HG03175 (cell line): ENCODE results near the gene ADRB2.
"Not testable (repeated sequence)": the region's sequence is repeated elsewhere in the genome, so short reads cannot be mapped to it uniquely, and the experiment has no call there.

ENCODE experiments used
- ATAC-seq: cut with Tn5 transposase; IDR thresholded peaks from one replicate; pipeline ENCODE4 v1.9.1; 2021; ENCODE audit warnings: mild to moderate bottlenecking, moderate library complexity; ENCODE audit not compliant: unreplicated experiment

The ADRB2 gene

GRCh38 chr5:148855249-148856008 lies 29.0 kb downstream of the ADRB2 start:
- ATAC-seq: peak; percentile 72

DNA sequence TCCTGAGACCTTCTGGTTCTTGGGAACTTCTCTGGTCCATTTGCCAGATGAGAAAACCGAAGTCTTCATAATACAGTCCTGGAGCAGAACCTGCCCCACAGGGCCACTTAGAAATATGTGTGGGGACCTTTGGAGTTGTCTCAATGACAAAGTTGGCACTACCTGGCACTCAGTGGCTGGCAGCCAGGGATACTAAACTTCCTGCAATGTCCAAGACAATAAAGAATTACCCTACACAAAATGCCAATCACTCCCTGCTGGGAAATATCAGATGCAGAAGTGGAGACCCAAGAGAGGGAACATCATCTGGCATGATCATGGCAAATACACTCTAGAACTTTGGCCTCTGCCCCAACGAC lies 29.6 kb downstream of the ADRB2 start:
- no peak for ATAC-seq

- no peak for ATAC-seq
Observed at GRCh38 chr5:148856424-148856823, 30.0 kb downstream of the ADRB2 start.

DNA sequence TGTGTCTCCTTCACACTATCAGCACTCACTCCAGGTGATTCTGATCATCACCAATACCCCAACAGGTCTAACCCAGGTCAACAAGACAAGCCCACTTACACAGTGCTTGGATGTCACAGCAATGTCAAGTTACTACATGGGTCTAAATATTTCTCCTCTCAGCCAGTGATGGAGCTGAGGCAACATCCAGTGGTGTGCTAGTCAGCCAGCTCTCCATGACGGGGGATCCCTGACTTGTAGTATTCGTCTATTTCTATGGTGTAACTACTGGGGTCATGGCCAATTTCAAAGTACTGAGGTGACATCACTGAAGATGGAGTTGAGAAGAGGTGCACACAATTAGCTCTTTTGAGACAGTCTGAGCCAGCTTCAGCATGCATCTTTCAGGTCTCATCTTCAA lies 31.1 kb downstream of the ADRB2 start:
- ATAC-seq: no peak

- no peak for ATAC-seq
Observed at GRCh38 chr5:148858106-148858505, 31.7 kb downstream of the ADRB2 start.

DNA sequence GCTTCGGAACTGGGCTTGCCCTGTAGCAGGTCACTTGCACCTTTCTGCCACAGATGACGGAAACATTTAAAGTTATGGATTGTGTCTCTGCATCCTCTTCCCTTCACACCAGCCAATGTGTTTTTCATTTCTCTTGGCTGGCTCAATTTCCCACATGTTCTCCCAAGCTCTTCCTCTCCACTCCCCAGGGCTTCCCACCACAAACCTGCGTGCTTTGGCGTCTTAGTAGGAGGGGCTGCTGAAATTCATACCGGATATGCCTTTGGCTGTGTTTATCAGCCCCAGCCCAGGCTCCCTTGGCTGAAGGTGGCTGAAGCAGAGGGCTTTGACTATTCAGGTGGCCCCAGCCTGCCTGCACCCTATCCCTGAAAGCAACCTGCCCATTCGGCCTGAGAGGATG lies 32.1 kb downstream of the ADRB2 start:
- ATAC-seq: no peak

DNA sequence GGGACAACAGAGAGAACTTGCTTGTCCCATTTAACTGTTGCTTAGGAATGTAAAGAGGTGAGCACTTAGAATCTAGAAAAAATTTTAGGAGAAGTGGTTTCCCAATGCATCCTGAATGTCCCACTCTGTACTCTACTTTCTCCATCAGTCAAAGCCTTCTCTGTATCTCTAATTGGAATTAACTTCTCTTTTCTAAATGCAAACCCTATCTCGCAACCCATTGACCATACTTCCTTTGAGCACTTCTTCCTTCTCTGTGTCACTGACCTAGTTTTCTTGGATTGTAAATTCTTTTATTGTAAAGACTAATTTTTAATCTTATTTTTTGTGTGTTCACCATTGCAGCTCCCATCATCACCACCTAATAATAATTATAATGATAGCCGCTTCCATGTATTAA lies 33.3 kb downstream of the ADRB2 start:
- no peak for ATAC-seq

DNA sequence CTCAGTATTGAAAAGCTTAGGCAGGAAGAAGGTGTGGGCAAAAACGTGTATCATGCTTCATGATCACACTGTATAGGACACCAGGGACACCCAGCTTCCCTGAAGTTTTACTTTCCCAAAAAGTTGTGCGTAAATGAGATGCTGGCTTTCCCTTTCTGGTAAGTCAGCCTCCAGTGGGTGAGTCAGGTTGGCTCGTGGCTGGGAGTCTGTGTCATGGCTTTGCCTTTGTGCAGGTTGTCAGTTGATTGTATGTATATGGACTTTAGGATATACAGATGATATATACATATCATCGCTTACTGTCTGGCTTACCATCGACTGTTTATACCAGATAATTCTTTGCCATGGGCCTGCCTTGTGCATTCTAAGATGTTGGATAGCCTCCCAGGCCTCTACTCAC lies 34.2 kb downstream of the ADRB2 start:
- ATAC-seq: no peak

- no peak for ATAC-seq
Observed at GRCh38 chr5:148861088-148861487, 34.7 kb downstream of the ADRB2 start.

GRCh38 chr5:148861696-148862095 lies 35.3 kb downstream of the ADRB2 start:
- no peak for ATAC-seq

DNA sequence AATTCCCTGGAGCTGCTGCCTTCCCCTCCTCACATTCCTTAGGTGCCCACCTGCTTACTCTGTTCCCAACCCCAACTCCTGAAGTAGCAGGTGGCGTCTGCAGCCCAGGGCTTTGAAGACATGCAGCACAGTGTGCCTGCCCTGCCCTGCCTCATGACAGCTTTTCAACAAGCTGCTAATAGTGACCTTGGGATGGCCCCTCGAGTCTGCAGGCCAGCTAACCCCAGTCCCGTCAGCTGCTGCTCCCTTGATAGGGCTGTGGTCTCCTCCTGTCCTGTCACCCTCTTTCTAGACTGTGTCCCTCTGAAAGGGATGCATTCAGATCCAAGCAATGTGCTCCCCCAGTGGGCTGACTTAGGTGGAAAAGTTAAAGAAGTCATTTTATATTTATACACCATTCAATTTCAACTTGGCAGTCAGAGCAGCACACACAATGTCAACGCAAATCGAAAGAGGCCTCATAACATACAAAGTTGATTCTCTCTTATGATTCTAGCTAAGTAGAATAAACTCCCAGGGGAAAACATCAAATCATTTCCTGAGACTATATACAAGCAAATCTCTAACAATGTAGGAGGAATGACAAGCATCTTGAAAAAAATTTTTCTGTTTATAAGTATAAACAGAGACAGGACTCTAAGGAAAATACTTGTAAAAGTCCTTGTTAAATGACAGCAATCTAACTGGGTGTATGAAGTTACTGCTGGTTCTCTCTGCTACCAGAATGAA lies 37.9 kb downstream of the ADRB2 start:
- no peak for ATAC-seq

- ATAC-seq: no peak
Observed at GRCh38 chr5:148866024-148866423, 39.6 kb downstream of the ADRB2 start.

- ATAC-seq: no peak
Observed at GRCh38 chr5:148873120-148873519, 46.7 kb downstream of the ADRB2 start.

- no peak for ATAC-seq
Observed at GRCh38 chr5:148873690-148874485, 47.5 kb downstream of the ADRB2 start.

GRCh38 chr5:148875205-148875875 lies 48.9 kb downstream of the ADRB2 start:
- ATAC-seq: no peak

DNA sequence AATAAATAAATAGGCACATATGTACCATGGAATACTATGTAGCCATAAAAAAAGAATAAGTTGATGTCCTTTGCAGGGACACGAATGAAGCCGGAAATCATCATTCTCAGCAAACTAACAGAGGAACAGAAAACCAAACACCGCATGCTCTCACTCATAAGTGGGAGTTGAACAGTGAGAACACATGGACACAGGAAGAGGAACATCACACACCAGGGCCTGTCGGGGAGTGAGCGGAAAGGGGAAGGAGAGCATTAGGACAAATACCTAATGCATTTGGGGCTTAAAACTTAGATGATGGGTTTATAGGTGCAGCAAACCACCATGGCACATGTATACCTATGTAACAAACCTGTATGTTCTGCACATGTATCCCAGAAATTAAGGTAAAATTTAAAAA lies 51.0 kb downstream of the ADRB2 start:
- ATAC-seq: not testable (repeated sequence)
